Skeletal muscle tissue (tissue), 4 donors: ENCODE data around the gene NKAIN2. TPM values are rescaled to one million over a fixed set of nuclear protein-coding genes. Genes with fewer than 3 reads are reported as not detected.
"Not testable (repeated sequence)": the region's sequence is repeated elsewhere in the genome, so short reads cannot be mapped to it uniquely, and the experiment has no call there.

Source experiments
- H3K27ac ChIP-seq: one replicate; pipeline ENCODE4 v1.7.0; 2013; ENCODE audit warnings: mild to moderate bottlenecking, low read depth, low read length, inconsistent platforms
- H3K27me3 ChIP-seq, 3 donors: one replicate each; pipeline ENCODE4 v1.7.0; 2013; ENCODE audit warnings: low read length in 3 of 3; ENCODE audit not compliant: control insufficient read depth in 3 of 3, insufficient read depth in 3 of 3
- H3K36me3 ChIP-seq, 3 donors: one replicate each; pipeline ENCODE4 v1.7.0; 2013; ENCODE audit warnings: low read length in 3 of 3; ENCODE audit not compliant: control insufficient read depth in 3 of 3, insufficient read depth in 3 of 3
- H3K4me1 ChIP-seq, 3 donors: one replicate each; pipeline ENCODE4 v1.7.0; 2013; ENCODE audit warnings: low read length in 3 of 3, mild to moderate bottlenecking in 3 of 3; ENCODE audit not compliant: control insufficient read depth in 3 of 3, insufficient read depth in 3 of 3
- H3K4me3 ChIP-seq, 3 donors: one replicate each; pipeline ENCODE4 v1.7.0; 2013; ENCODE audit warnings: low read length in 3 of 3
- H3K9ac ChIP-seq, 3 donors: one replicate each; pipeline ENCODE4 v1.7.0; 2013; ENCODE audit warnings: low read length in 3 of 3, mild to moderate bottlenecking in 3 of 3, moderate library complexity in 2 of 3, low read depth in 1 of 3
- H3K9me3 ChIP-seq, 3 donors: one replicate each; pipeline ENCODE4 v1.7.0; 2013; ENCODE audit warnings: low read length in 3 of 3; ENCODE audit not compliant: control insufficient read depth in 3 of 3
- total RNA-seq: library from RNA; depleted of rRNA; stranded (reverse); fragments of >200 nt; gene quantifications from one replicate; pipeline ENCODE4 v1.2.3, GENCODE V29; 2014
- donor health status: Osteomylitis.

NKAIN2 gene
- total RNA-seq, 1 donor from 2014 or later: 3.1 TPM

DNA sequence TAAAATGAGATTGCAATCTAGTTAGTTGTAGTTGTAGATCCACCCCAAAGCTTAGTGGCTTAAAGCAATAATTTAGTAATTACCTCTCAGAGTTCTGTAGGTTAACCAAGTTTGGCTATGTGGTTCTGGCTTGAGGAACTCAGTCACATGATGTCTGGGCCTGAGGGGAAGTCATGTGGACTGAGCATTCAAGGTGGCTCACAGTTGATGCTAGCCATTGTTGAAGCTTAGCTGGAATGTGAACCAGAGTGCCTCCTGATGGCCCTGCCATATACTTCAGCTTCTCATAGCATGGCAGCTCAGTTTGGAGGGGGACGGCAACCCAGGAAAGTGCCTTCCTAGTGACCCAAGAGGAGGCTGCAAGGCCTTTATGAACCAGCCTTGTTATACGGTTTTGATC lies 895.4 kb downstream of the NKAIN2 start:
- Histone ChIP-seq H3K4me3 (no peak overlapping the region), H3K9ac (no peak overlapping the region), H3K4me1 (no peaks in the 10 kb centered on the region), H3K27me3 (no peaks in the 10 kb centered on the region), H3K36me3 (no peaks in the 10 kb centered on the region), H3K9me3 (no peaks in the 10 kb centered on the region), H3K27ac (no peak overlapping the region)

- no peaks in the 10 kb centered on the region for H3K4me1 ChIP-seq
- H3K4me3 ChIP-seq: no peak overlapping the region
- no peaks in the 10 kb centered on the region for H3K27me3 ChIP-seq
- no peaks in the 10 kb centered on the region for H3K9me3 ChIP-seq
- H3K9ac ChIP-seq: no peak overlapping the region
- no peaks in the 10 kb centered on the region for H3K36me3 ChIP-seq
- H3K27ac ChIP-seq: no peak overlapping the region
Observed at GRCh38 chr6:124703541-124703940, 899.9 kb downstream of the NKAIN2 start.

DNA sequence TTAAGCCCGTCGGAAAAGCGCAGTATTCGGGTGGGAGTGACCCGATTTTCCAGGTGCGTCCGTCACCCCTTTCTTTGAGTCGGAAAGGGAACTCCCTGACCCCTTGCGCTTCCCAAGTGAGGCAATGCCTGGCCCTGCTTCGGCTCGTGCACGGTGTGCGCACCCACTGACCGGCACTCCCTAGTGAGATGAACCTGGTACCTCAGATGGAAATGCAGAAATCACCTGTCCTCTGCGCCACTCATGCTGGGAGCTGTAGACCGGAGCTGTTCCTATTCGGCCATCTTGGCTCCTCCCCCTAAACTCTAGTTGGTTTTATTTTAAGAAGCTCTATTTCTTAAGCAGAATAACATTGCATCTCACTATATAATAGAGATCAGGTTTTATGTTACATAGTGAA lies 908.9 kb downstream of the NKAIN2 start:
- H3K27ac ChIP-seq, H3K9ac ChIP-seq, H3K9me3 ChIP-seq, H3K27me3 ChIP-seq, H3K4me3 ChIP-seq, H3K4me1 ChIP-seq, H3K36me3 ChIP-seq: not testable (repeated sequence)

- no peak overlapping the region for H3K27ac ChIP-seq
- H3K9ac ChIP-seq: no peak overlapping the region
- no peaks in the 10 kb centered on the region for H3K4me1 ChIP-seq
- H3K9me3 ChIP-seq: no peaks in the 10 kb centered on the region
- no peak overlapping the region for H3K4me3 ChIP-seq
- H3K27me3 ChIP-seq: no peaks in the 10 kb centered on the region
- H3K36me3 ChIP-seq: no peaks in the 10 kb centered on the region
Observed at GRCh38 chr6:124714728-124715127, 911.1 kb downstream of the NKAIN2 start.

DNA sequence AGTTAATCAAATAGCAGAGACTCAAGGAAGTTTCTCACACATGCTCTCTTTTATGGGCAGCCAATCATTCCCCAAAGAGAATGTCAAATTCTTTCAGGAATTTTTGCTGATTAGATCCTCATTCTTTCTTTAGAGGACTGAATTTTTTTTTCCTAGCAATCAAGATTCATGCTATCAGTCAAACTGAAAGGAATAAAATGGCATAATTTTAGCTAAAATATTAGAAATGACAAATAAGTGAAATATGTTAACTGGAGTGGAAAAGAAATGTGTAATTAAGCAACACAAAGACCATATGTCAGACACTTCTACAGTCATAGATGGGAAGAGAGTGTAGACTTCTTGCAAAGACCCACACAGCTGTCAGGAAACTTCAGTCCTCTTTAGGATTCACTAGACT lies 916.2 kb downstream of the NKAIN2 start:
- Histone ChIP-seq H3K9me3 (no peaks in the 10 kb centered on the region), H3K9ac (no peak overlapping the region), H3K27me3 (no peaks in the 10 kb centered on the region), H3K4me1 (no peaks in the 10 kb centered on the region), H3K4me3 (no peak overlapping the region), H3K36me3 (no peaks in the 10 kb centered on the region), H3K27ac (no peak overlapping the region)

DNA sequence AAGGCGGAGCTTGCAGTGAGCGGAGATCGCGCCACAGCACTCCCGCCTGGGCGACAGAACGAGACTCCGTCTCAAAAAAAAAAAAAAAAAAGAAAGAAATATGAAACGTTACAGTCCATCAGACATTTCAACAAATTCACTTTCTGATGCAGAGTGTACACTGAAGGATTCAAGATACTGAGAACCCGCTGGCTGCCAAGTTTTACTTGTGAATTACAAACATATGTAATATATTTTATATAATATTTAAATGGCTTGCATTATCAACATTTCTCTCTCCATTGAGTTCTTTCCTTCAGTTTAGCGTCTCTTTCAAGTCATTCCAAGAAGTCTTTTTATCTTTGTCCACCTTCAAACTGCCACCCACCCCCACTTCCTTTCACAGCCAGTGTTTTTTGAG lies 917.7 kb downstream of the NKAIN2 start:
- no peak overlapping the region for H3K27ac ChIP-seq
- H3K4me1 ChIP-seq: no peaks in the 10 kb centered on the region
- no peak overlapping the region for H3K4me3 ChIP-seq
- no peak overlapping the region for H3K9ac ChIP-seq
- no peaks in the 10 kb centered on the region for H3K27me3 ChIP-seq
- no peaks in the 10 kb centered on the region for H3K9me3 ChIP-seq
- no peaks in the 10 kb centered on the region for H3K36me3 ChIP-seq

DNA sequence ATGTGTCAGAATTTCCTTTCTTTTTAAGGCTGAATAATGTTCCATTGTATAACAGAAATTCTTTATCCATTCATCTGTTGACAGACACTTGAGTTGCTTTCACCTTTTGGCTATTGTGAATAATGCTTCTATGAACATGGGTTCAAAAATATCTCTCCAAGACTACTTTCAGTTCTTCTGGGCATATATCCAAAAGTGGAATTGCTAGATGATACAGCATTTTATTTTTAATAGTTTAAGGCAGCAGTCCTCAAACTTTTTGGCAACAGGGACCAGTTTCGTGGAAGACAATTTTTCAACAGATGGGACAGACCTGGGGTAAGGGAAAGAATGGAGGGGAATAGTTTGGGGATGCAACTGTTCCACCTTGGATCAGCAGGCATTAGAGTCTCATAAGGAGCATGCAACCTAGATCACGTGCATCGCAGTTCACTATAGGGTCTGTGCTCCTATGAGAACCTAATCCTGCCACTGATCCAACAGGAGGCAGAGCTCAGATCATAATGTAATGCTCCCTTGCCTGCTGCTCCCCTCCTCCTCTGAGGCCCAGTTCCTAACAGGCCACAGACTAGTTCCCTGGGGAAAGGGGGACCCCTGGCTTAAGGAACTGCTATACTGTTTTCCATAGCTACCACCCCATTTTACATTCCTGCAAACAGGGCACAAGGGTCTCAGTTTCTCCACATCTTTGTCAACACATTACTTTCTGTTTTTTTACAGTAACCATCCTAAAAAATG lies 918.6 kb downstream of the NKAIN2 start:
- H3K9me3 ChIP-seq: no peaks in the 10 kb centered on the region
- H3K4me3 ChIP-seq: no peak overlapping the region
- H3K27ac ChIP-seq: no peak overlapping the region
- no peaks in the 10 kb centered on the region for H3K36me3 ChIP-seq
- H3K9ac ChIP-seq: no peak overlapping the region
- H3K4me1 ChIP-seq: no peaks in the 10 kb centered on the region
- H3K27me3 ChIP-seq: no peaks in the 10 kb centered on the region

GRCh38 chr6:124723671-124724070 lies 920.0 kb downstream of the NKAIN2 start:
- Histone ChIP-seq H3K27me3 (no peaks in the 10 kb centered on the region), H3K27ac (no peak overlapping the region), H3K4me3 (no peak overlapping the region), H3K4me1 (no peaks in the 10 kb centered on the region), H3K36me3 (no peaks in the 10 kb centered on the region), H3K9ac (no peak overlapping the region), H3K9me3 (no peaks in the 10 kb centered on the region)

DNA sequence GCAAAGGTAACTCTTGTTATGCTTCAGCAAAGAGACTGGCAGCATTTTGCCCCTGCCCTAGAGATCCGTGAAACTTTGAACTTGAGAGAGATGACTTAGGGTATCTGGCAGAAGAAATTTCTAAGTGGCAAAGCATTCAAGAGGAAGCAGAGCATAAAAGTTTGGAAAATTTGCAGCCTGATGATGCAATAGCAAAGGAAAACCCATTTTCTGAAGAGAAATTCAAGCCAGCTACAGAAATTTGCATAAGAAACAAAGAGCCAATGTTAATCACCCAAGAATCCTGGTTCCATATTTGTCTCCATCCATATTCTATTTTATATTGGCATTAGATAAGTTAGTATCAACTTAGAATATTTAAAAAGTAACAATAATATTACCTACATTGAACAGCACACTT lies 934.1 kb downstream of the NKAIN2 start:
- H3K4me3 ChIP-seq, H3K4me1 ChIP-seq, H3K9ac ChIP-seq, H3K27ac ChIP-seq, H3K36me3 ChIP-seq, H3K9me3 ChIP-seq, H3K27me3 ChIP-seq: not testable (repeated sequence)

DNA sequence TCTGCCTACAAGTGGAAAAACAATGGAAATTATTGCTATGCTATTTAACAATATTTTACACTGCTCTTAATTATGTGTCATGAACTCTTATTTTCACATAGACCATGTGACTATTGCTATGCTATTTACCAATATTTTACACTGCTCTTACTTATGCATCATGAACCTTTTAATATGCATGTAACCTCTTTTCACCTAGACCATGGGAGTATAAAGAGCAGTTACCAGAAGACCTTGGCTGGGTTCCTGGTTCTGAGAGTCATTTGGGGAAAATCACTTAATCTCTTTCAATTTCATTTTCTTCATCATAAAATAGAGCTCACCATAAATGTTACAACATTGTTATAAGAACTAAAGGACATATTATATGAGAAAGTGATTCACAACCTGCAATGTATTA lies 934.8 kb downstream of the NKAIN2 start:
- Histone ChIP-seq H3K9me3 (peaks cover 0 to under 1% (median 0%) of the 10 kb centered on the region in 3 donors), H3K27me3 (no peaks in the 10 kb centered on the region), H3K9ac (no peak overlapping the region), H3K4me1 (no peaks in the 10 kb centered on the region), H3K27ac (no peak overlapping the region), H3K4me3 (no peak overlapping the region), H3K36me3 (no peaks in the 10 kb centered on the region)
